Medulla oblongata (tissue), 1 donor: ENCODE results near the gene RING1.

Experiments used
- DNase-seq: peaks from one replicate; pipeline ENCODE4 v3.0.0-alpha.2; 2015; ENCODE audit errors: extremely low spot score

Gene RING1

GRCh38 chr6:33208091-33208967 lies at the start of gene RING1:
RING1 (plus strand) TSS chr6:33208500; CDS start chr6:33208823, 323 bp downstream.
- peak; percentile 93 for DNase-seq

- no peak for DNase-seq
Measured at GRCh38 chr6:33160096-33160495, 48.2 kb upstream of the RING1 start.

GRCh38 chr6:33160728-33161344 lies 47.5 kb upstream of the RING1 start:
- peak; percentile 69 for DNase-seq

GRCh38 chr6:33161354-33162331 lies 46.7 kb upstream of the RING1 start:
- peak; percentile 77 for DNase-seq

- no peak for DNase-seq
Measured at GRCh38 chr6:33163540-33163939, 44.8 kb upstream of the RING1 start.

GRCh38 chr6:33164176-33164575 lies 44.1 kb upstream of the RING1 start:
- DNase-seq, result no peak

- DNase-seq, result no peak
Measured at GRCh38 chr6:33164665-33165373, 43.5 kb upstream of the RING1 start.

GRCh38 chr6:33165581-33166258 lies 42.6 kb upstream of the RING1 start:
- no peak for DNase-seq

GRCh38 chr6:33166363-33166762 lies 41.9 kb upstream of the RING1 start:
- DNase-seq, result no peak

GRCh38 chr6:33166811-33167210 lies 41.5 kb upstream of the RING1 start:
- no peak for DNase-seq

- DNase-seq, result no peak
Measured at GRCh38 chr6:33167374-33168283, 40.7 kb upstream of the RING1 start.

GRCh38 chr6:33168284-33168601 lies 40.1 kb upstream of the RING1 start:
- no peak for DNase-seq

GRCh38 chr6:33168639-33169038 lies 39.7 kb upstream of the RING1 start:
- no peak for DNase-seq

- no peak for DNase-seq
Measured at GRCh38 chr6:33169291-33170175, 38.8 kb upstream of the RING1 start.

- DNase-seq, result no peak
Measured at GRCh38 chr6:33170176-33171015, 37.9 kb upstream of the RING1 start.

GRCh38 chr6:33171016-33171879 lies 37.1 kb upstream of the RING1 start:
- DNase-seq, result no peak
